Measurements from ENCODE around the gene PROX1.
A peak's percentile ranks its signal among the peaks of the same experiment; 100 is the strongest.

Gene PROX1

DNA sequence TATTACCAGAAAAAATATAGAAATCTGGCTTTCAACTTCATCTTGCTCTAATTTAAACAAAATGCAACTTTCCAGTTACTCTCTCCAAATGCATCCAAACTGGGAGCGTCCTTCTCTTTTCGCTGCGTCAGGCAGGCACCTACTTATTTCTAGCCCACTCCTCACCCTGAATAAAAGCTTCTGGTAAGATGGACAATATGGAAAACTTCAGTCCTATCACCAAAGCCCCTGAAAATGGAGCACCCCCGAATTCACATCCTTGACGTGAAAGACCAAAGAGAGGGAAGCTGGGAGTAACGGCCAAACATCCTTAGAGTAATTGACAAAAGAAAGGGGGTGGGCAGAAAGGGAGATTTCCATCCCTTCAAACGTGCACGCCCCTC lies 5.5 kb upstream of the PROX1 start:
- DNase-seq, result no peak

DNA sequence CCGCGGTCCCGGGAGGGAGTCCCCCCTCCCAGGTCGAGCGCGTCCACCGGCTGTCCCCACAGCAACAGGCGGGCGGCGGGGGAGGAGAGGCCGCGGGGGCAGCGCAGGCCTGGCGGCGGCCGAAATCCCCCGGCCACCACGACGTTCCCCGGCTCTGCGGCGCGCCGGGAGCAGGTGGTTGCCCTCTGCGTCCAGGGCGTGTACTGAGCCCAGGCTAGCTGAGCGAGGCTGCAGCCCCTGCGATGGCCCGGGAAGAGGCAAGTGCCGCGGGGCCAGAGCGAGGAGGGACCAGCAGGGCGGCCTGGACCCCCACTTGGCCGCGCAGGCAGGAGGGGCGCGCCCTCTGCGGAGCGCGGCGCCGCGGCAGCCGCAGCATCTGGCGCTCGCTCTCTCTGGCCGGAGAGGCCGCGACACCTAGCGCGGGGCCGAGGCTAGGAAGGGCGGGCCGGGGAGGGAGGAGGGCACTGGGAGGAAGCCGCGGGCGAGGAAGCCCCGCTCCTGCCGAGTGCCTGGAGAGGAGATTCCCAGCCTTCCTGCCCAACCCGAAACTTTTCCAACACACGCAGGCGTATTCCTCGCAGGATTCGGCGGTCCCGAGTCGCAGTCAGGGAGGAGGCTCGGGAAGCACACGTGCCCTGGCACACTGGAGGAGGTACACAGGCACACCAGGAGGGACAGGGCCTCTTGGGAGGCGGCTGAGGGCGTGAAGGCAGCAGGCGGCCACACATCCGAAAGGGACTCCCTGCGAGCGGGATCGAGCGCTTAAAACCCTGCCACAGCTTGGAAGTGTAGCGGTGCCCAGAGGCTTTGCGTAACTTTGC lies 4.9 kb upstream of the PROX1 start:
- peak; percentile 14 for DNase-seq

DNA sequence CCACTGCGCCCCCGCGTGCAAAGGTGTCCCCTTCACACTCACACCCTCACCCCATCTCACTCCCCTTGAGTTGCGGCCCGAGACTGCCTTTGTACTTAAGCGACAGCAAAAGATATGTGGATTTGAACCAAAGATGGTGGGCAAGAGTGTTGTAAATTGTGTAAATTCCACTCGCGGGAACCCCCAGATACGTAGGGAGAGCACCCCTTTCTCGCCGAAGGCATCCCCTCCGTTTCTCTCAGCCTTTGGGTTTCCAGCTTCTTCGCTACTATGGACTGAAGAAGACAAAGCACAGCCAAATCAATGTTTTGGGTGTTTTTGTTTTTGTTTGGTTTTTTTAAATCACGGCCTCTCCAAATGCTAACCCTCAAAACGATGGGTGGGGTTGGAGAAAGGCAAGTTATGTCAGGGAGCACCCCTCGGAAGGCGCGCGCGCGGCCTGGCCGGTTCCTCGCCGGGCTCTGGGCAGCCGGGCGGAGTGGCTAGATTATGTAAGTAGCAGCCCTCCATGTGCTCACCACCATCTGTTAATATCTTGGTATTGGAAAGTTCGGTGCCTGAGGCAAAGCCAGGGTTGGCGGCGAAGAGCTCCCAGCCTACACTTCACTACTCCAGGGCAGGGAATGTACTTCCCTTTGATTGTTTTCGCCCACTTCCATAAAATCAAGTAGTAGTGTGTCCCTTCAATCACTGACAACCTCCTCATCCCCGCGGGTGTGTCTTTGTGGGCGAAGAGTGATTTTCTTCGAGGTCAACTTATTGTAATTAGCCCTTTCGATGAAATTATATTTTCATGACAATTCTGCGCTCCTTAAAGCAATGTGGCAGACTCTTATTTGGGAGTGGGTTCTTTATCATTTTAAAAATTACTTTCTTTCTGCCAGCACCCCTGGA lies 4.0 kb upstream of the PROX1 start:
- no peak for DNase-seq

GRCh38 chr1:213984387-213985208 lies 3.2 kb upstream of the PROX1 start:
- DNase-seq, result peak; percentile 19

GRCh38 chr1:213985209-213986019 lies 2.4 kb upstream of the PROX1 start:
- peak; percentile 34 for DNase-seq

- DNase-seq, result no peak
Measured at GRCh38 chr1:213986020-213986924, 1.5 kb upstream of the PROX1 start.

DNA sequence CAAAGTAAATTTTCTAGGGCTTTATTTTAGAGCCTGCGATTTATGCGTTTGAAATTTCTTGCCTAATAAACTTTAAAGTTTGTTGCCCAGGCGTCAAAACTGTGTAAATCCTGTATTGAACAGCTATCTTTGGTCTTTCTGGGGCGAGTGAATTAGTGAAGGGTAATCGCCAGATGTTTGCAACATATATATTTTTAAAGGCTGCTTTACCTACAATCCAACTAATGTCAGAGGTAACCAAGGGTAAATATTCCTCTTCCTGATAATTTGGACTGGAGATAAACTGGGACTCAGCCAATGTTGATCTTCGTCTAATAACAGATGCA lies 885 bp upstream of the PROX1 start:
- DNase-seq, result no peak

GRCh38 chr1:213987422-213987926 lies 299 bp upstream of the PROX1 start:
- peak; percentile 77 for DNase-seq

GRCh38 chr1:213988507-213989001 lies 781 bp downstream of the PROX1 start:
- DNase-seq, result peak; percentile 63

DNA sequence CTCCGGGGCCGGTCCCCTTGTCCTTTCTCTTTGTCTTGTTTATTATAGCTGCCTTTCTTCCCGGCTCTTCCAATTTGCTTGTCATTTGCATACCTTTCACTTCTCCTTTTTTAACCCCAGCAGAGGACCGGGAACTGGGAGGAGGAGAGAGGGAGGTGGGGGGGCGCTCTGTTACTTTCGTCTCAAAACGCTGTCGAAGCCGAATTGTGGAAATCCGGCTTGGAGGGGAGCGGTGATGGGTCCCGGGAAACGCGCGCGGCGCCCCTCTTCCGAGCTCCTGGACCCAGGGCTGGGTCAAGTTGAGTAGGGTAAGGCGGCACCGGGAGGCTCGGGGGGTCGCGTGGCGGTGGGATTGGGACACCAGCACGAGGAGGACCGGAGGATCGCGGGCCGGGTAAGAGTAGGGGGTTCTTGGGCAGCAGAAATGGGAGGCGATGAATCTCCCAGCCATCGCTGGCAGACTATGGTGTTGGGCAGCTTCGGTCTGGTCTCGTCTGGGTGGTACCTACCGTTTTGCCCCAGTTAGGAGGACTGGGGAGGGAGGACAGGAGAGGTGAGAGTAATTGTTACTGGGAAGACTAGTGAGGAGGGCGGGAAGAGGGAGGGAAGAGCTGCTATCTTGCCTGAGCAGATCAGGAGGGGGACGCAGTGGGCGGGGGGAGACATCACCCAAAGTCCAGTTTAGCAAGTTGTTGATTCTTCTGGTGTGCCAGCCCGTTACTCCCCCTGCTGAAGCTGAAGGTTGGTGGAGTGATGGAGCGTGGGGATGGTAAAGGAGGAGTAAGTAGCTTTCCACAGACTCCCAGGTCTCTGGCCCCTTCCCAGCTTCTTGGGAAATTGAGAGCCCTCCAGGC lies 1.5 kb downstream of the PROX1 start:
- DNase-seq, result peak; percentile 53

GRCh38 chr1:213993929-213994328 lies 6.2 kb downstream of the PROX1 start:
- no peak for DNase-seq

- no peak for DNase-seq
Measured at GRCh38 chr1:213994888-213995287, 7.1 kb downstream of the PROX1 start.

GRCh38 chr1:213995603-213996002 lies 7.8 kb downstream of the PROX1 start:
- DNase-seq, result no peak

- DNase-seq, result peak; percentile 49
Measured at GRCh38 chr1:213996320-213997037, 8.7 kb downstream of the PROX1 start.

DNA sequence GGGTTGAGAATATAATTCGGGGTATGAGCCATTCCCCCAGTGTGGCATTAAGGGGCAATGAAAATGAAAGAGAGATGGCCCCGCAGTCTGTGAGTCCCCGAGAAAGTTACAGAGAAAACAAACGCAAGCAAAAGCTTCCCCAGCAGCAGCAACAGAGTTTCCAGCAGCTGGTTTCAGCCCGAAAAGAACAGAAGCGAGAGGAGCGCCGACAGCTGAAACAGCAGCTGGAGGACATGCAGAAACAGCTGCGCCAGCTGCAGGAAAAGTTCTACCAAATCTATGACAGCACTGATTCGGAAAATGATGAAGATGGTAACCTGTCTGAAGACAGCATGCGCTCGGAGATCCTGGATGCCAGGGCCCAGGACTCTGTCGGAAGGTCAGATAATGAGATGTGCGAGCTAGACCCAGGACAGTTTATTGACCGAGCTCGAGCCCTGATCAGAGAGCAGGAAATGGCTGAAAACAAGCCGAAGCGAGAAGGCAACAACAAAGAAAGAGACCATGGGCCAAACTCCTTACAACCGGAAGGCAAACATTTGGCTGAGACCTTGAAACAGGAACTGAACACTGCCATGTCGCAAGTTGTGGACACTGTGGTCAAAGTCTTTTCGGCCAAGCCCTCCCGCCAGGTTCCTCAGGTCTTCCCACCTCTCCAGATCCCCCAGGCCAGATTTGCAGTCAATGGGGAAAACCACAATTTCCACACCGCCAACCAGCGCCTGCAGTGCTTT lies 9.4 kb downstream of the PROX1 start:
- no peak for DNase-seq

GRCh38 chr1:213997772-213998107 lies 10.0 kb downstream of the PROX1 start:
- DNase-seq, result no peak

GRCh38 chr1:213998785-213999184 lies 11.0 kb downstream of the PROX1 start:
- DNase-seq, result no peak

GRCh38 chr1:213999732-214000131 lies 12.0 kb downstream of the PROX1 start:
- DNase-seq, result no peak

GRCh38 chr1:214002060-214002459 lies 14.3 kb downstream of the PROX1 start:
- DNase-seq, result peak; percentile 32
